Osteocyte (in vitro differentiated cells): ENCODE data around the gene GNAI2. TPM values are rescaled to one million over a fixed set of nuclear protein-coding genes. Genes with fewer than 3 reads are reported as not detected.
"Not testable (repeated sequence)": the region's sequence is repeated elsewhere in the genome, so short reads cannot be mapped to it uniquely, and the experiment has no call there.

Experiments used
- DNase-seq: peaks from one replicate; pipeline ENCODE4 v3.0.0; 2021; ENCODE audit warnings: mixed read lengths; ENCODE audit not compliant: unreplicated experiment; ENCODE audit errors: extremely low spot score
- H3K27ac Mint-ChIP-seq: one replicate; pipeline ENCODE4 v1.8.0; 2021; ENCODE audit warnings: mild to moderate bottlenecking, mixed read lengths; ENCODE audit not compliant: unreplicated experiment
- H3K27me3 Mint-ChIP-seq: one replicate; pipeline ENCODE4 v1.8.0; 2021; ENCODE audit warnings: mixed read lengths; ENCODE audit not compliant: unreplicated experiment
- H3K36me3 Mint-ChIP-seq: one replicate; pipeline ENCODE4 v1.8.0; 2021; ENCODE audit warnings: mixed read lengths; ENCODE audit not compliant: unreplicated experiment
- H3K4me1 Mint-ChIP-seq: one replicate; pipeline ENCODE4 v1.8.0; 2021; ENCODE audit warnings: mixed read lengths; ENCODE audit not compliant: unreplicated experiment
- H3K4me3 Mint-ChIP-seq: one replicate; pipeline ENCODE4 v1.8.0; 2021; ENCODE audit warnings: mild to moderate bottlenecking, moderate library complexity, mixed read lengths; ENCODE audit not compliant: unreplicated experiment
- H3K9me3 Mint-ChIP-seq: one replicate; pipeline ENCODE4 v1.8.0; 2021; ENCODE audit warnings: mixed read lengths; ENCODE audit not compliant: unreplicated experiment
- CTCF ChIP-seq: fragments of 200-600 bp; sonication (generic); IDR thresholded peaks from 2 replicates; pipeline ENCODE4 v1.5.0; 2021; ENCODE audit warnings: antibody characterized with exemption, mild to moderate bottlenecking, moderate library complexity
- total RNA-seq: library from RNA; stranded (reverse); gene quantifications from 2 replicates; pipeline ENCODE4 v1.2.1, GENCODE V29; 2021

The GNAI2 gene
- total RNA-seq, 1 donor from 2014 or later, result 340 TPM

GRCh38 chr3:50241163-50241562, 5.2 kb downstream of the GNAI2 start:
- H3K36me3 Mint-ChIP-seq, result no peaks in the 10 kb centered on the region
- peaks cover 66% of the 10 kb centered on the region for H3K4me1 Mint-ChIP-seq
- H3K9me3 Mint-ChIP-seq, result no peaks in the 10 kb centered on the region
- H3K4me3 Mint-ChIP-seq, result no peak overlapping the region
- H3K27ac Mint-ChIP-seq, result peak overlapping the region; percentile 77
- H3K27me3 Mint-ChIP-seq, result no peaks in the 10 kb centered on the region
- TF ChIP-seq CTCF, result no peak
- no peak for DNase-seq

GRCh38 chr3:50241713-50242380, 5.8 kb downstream of the GNAI2 start:
- Mint-ChIP-seq H3K27me3 (no peaks in the 10 kb centered on the region), H3K27ac (no peak overlapping the region), H3K36me3 (no peaks in the 10 kb centered on the region), H3K4me1 (peaks cover 73% of the 10 kb centered on the region), H3K4me3 (no peak overlapping the region), H3K9me3 (no peaks in the 10 kb centered on the region)
- TF ChIP-seq CTCF, result no peak
- DNase-seq, result no peak

GRCh38 chr3:50242381-50242770, 6.4 kb downstream of the GNAI2 start:
- Mint-ChIP-seq H3K4me3 (no peak overlapping the region), H3K36me3 (no peaks in the 10 kb centered on the region), H3K27me3 (no peaks in the 10 kb centered on the region), H3K9me3 (no peaks in the 10 kb centered on the region), H3K27ac (peak overlapping the region; percentile 88), H3K4me1 (peaks cover 78% of the 10 kb centered on the region)
- DNase-seq, result no peak
- no peak for TF ChIP-seq CTCF

GRCh38 chr3:50242851-50243542, 7.0 kb downstream of the GNAI2 start:
- Mint-ChIP-seq H3K4me1 (peaks cover 80% of the 10 kb centered on the region), H3K27me3 (no peaks in the 10 kb centered on the region), H3K27ac (peak overlapping the region; percentile 88), H3K9me3 (no peaks in the 10 kb centered on the region), H3K36me3 (no peaks in the 10 kb centered on the region), H3K4me3 (no peak overlapping the region)
- TF ChIP-seq CTCF, result no peak
- DNase-seq, result no peak

- H3K36me3 Mint-ChIP-seq, result no peaks in the 10 kb centered on the region
- H3K9me3 Mint-ChIP-seq, result no peaks in the 10 kb centered on the region
- H3K4me1 Mint-ChIP-seq, result peaks cover 81% of the 10 kb centered on the region
- H3K27me3 Mint-ChIP-seq, result no peaks in the 10 kb centered on the region
- peak overlapping the region; percentile 88 for H3K27ac Mint-ChIP-seq
- DNase-seq, result no peak
- TF ChIP-seq CTCF, result no peak
- H3K4me3 Mint-ChIP-seq, result no peak overlapping the region
Measured at GRCh38 chr3:50243543-50243895, 7.5 kb downstream of the GNAI2 start.

GRCh38 chr3:50244813-50245212, 8.8 kb downstream of the GNAI2 start:
- peak overlapping the region; percentile 69 for H3K4me3 Mint-ChIP-seq
- H3K27ac Mint-ChIP-seq, result peak overlapping the region; percentile 95
- H3K4me1 Mint-ChIP-seq, result peaks cover 80% of the 10 kb centered on the region

More at GRCh38 chr3:50244813-50245212, 8.8 kb downstream of the GNAI2 start:
- H3K9me3 Mint-ChIP-seq, H3K36me3 Mint-ChIP-seq, DNase-seq, H3K27me3 Mint-ChIP-seq: not testable (repeated sequence)
